Measurements from ENCODE around the gene TOX2.

- TF ChIP-seq SUZ12 (IDR thresholded peaks at IDR 0.05) (no peak), FOXK2 (IDR thresholded peaks at IDR 0.05) (no peak), BHLHE40 (IDR thresholded peaks at IDR 0.05; ENCODE audit: borderline replicate concordance) (no peak), PKNOX1 (IDR thresholded peaks at IDR 0.05) (no peak), CTBP1 (IDR thresholded peaks at IDR 0.05; ENCODE audit: borderline replicate concordance) (no peak), FOXA1 (IDR thresholded peaks at IDR 0.05) (no peak), ARNT (IDR thresholded peaks at IDR 0.05) (no peak), LEF1 (IDR thresholded peaks at IDR 0.05; ENCODE audit: borderline replicate concordance) (no peak), SP1 (IDR thresholded peaks at IDR 0.05) (no peak), ZNF384 (IDR thresholded peaks at IDR 0.05) (no peak), HDGF (IDR thresholded peaks at IDR 0.05; ENCODE audit: borderline replicate concordance) (no peak), NFRKB (IDR thresholded peaks at IDR 0.05) (no peak), FOXM1 (IDR thresholded peaks at IDR 0.05; ENCODE audit: borderline replicate concordance) (no peak)
Measured at GRCh38 chr20:44109951-44110361, 195.3 kb downstream of the TOX2 start.
